NCI-H526 (cell line): ENCODE measurements around the gene CRIP2.
A peak's percentile ranks its signal among the peaks of the same experiment; 100 is the strongest.

ENCODE experiments used
- DNase-seq, 2 experiments: peaks; one replicate each; lab custom pipeline; 2025; lab: John Stamatoyannopoulos, UW

Gene CRIP2

GRCh38 chr14:105527826-105528585 lies 53.4 kb downstream of the CRIP2 start:
- peak in 1 of 2 experiments; percentile 82 for DNase-seq

- DNase-seq, result no peak
Observed at GRCh38 chr14:105528586-105529318, 54.1 kb downstream of the CRIP2 start.

- DNase-seq, result no peak
Observed at GRCh38 chr14:105529319-105529568, 54.6 kb downstream of the CRIP2 start.
